HG03103 (cell line): ENCODE results near the gene PVALB.

Experiments used
- ATAC-seq: cut with Tn5 transposase; IDR thresholded peaks from one replicate; pipeline ENCODE4 v1.9.1; 2021; ENCODE audit warnings: low read depth; ENCODE audit not compliant: unreplicated experiment

Gene PVALB

GRCh38 chr22:36850056-36850455, 33.2 kb upstream of the PVALB start:
- no peak for ATAC-seq

- ATAC-seq, result no peak
Measured at GRCh38 chr22:36846949-36847348, 30.1 kb upstream of the PVALB start.

- no peak for ATAC-seq
Measured at GRCh38 chr22:36846271-36846670, 29.4 kb upstream of the PVALB start.

- no peak for ATAC-seq
Measured at GRCh38 chr22:36840106-36840505, 23.3 kb upstream of the PVALB start.

- ATAC-seq, result no peak
Measured at GRCh38 chr22:36839356-36840073, 22.7 kb upstream of the PVALB start.

GRCh38 chr22:36838119-36839030, 21.5 kb upstream of the PVALB start:
- no peak for ATAC-seq

GRCh38 chr22:36835903-36836302, 19.1 kb upstream of the PVALB start:
- ATAC-seq, result no peak

GRCh38 chr22:36833073-36833472, 16.2 kb upstream of the PVALB start:
- no peak for ATAC-seq

- ATAC-seq, result no peak
Measured at GRCh38 chr22:36831717-36832116, 14.9 kb upstream of the PVALB start.

- no peak for ATAC-seq
Measured at GRCh38 chr22:36831206-36831605, 14.4 kb upstream of the PVALB start.

GRCh38 chr22:36830601-36831000, 13.8 kb upstream of the PVALB start:
- no peak for ATAC-seq

- no peak for ATAC-seq
Measured at GRCh38 chr22:36829370-36830002, 12.7 kb upstream of the PVALB start.

GRCh38 chr22:36828815-36829214, 12.0 kb upstream of the PVALB start:
- ATAC-seq, result no peak

GRCh38 chr22:36826262-36826661, 9.4 kb upstream of the PVALB start:
- no peak for ATAC-seq

- no peak for ATAC-seq
Measured at GRCh38 chr22:36824655-36825054, 7.8 kb upstream of the PVALB start.

- ATAC-seq, result no peak
Measured at GRCh38 chr22:36823186-36823839, 6.5 kb upstream of the PVALB start.

GRCh38 chr22:36822581-36822980, 5.7 kb upstream of the PVALB start:
- no peak for ATAC-seq

GRCh38 chr22:36819112-36819511, 2.3 kb upstream of the PVALB start:
- ATAC-seq, result no peak

GRCh38 chr22:36818010-36818642, 1.3 kb upstream of the PVALB start:
- no peak for ATAC-seq

- no peak for ATAC-seq
Measured at GRCh38 chr22:36817525-36817848, 652 bp upstream of the PVALB start.

GRCh38 chr22:36816339-36816635, 548 bp downstream of the PVALB start:
- no peak for ATAC-seq
